NOMO-1 (cell line): ENCODE measurements around the gene LRRC45.

ENCODE experiments used
- DNase-seq, 2 experiments: peaks; one replicate each; lab custom pipeline; 2025; ENCODE audit not compliant: unreplicated experiment in 2 of 2; lab: John Stamatoyannopoulos, UW

LRRC45 gene

DNA sequence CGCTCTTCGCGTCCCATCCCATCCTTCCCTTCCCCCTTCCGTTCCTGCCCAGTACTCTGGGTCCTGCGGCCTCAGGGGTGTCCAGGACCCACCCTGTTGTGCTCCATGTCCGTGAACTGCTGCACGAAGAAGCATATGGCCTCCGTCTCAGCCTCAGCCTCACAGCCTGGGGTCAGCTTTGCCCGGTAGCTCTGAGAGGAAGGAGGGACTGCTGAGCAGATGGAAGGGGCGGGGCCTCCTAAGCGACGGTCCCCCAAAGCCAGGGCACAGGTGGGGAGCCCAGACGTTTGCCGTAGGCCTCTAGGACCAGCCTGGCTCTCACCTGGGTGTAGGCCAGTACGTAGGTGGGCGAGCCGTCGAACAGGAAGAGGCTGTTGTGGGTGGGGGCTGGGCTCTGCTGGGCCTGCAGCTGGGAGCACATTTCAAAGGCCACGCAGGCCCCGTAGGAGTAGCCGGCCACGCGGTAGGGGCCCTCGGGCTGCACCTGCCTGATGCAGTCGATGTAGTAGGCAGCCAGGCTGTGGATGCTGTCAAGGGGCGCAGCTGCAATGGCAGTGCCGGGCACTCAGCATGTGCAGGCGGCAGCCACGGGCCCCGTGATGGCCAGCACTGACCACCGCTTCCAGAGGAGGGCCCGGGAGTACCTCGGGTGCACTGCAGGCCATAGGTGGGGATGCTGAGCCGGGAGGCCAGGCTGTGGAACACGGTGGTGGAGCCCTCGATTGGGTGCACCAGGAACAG, 57.1 kb downstream of the LRRC45 start:
- no peak for DNase-seq
